MG63 (cell line): ENCODE results near the gene SLC6A7. TPM values are rescaled to one million over a fixed set of nuclear protein-coding genes. Genes with fewer than 3 reads are reported as not detected.
"Not testable (repeated sequence)": the region's sequence is repeated elsewhere in the genome, so short reads cannot be mapped to it uniquely, and the experiment has no call there.

Experiments used
- DNase-seq: peaks from one replicate; pipeline ENCODE4 v3.0.0-alpha.2; 2020
- H3K27me3 ChIP-seq: fragments of 250-450 bp; sonication (Bioruptor Pico); 2 replicates; pipeline ENCODE4 v1.5.1; 2020; ENCODE audit warnings: mild to moderate bottlenecking, moderate library complexity
- H3K36me3 ChIP-seq: fragments of 250-450 bp; sonication (Bioruptor Pico); 2 replicates; pipeline ENCODE4 v1.5.1; 2020; ENCODE audit warnings: mild to moderate bottlenecking, moderate library complexity
- H3K4me3 ChIP-seq: fragments of 250-450 bp; sonication (Bioruptor Pico); 2 replicates; pipeline ENCODE4 v1.5.1; 2020; ENCODE audit warnings: mild to moderate bottlenecking, moderate library complexity
- H3K9me3 ChIP-seq: fragments of 250-450 bp; sonication (Bioruptor Pico); 2 replicates; pipeline ENCODE4 v1.5.1; 2020; ENCODE audit warnings: mild to moderate bottlenecking, moderate library complexity
- total RNA-seq: library from RNA; depleted of rRNA; stranded (reverse); fragments of >200 nt; shearing (Covaris generic); gene quantifications from 2 replicates; pipeline ENCODE4 v1.2.3, GENCODE V29; 2014; ENCODE audit warnings: low replicate concordance

Gene SLC6A7
- total RNA-seq, 1 experiment from 2014 or later = not detected

- no peak for DNase-seq
- Histone ChIP-seq H3K36me3 (no peaks in the 10 kb centered on the region), H3K4me3 (no peak overlapping the region), H3K27me3 (no peaks in the 10 kb centered on the region), H3K9me3 (no peaks in the 10 kb centered on the region)
Measured at GRCh38 chr5:150236981-150237754, 47.3 kb downstream of the SLC6A7 start.

- no peaks in the 10 kb centered on the region for H3K27me3 ChIP-seq
- no peak for DNase-seq
Measured at GRCh38 chr5:150238646-150239045, 48.8 kb downstream of the SLC6A7 start.

GRCh38 chr5:150239099-150239793, 49.4 kb downstream of the SLC6A7 start:
- Histone ChIP-seq H3K4me3 (no peak overlapping the region), H3K36me3 (no peaks in the 10 kb centered on the region), H3K27me3 (no peaks in the 10 kb centered on the region), H3K9me3 (no peaks in the 10 kb centered on the region)
- DNase-seq = no peak

More at GRCh38 chr5:150238646-150239045, 48.8 kb downstream of the SLC6A7 start:
- H3K9me3 ChIP-seq = no peaks in the 10 kb centered on the region
- no peak overlapping the region for H3K4me3 ChIP-seq
- no peaks in the 10 kb centered on the region for H3K36me3 ChIP-seq

- no peak overlapping the region for H3K4me3 ChIP-seq
- H3K9me3 ChIP-seq = no peaks in the 10 kb centered on the region
- H3K27me3 ChIP-seq = no peaks in the 10 kb centered on the region
- DNase-seq = no peak
- no peaks in the 10 kb centered on the region for H3K36me3 ChIP-seq
Measured at GRCh38 chr5:150239794-150240122, 49.9 kb downstream of the SLC6A7 start.

GRCh38 chr5:150241298-150242160, 51.7 kb downstream of the SLC6A7 start:
- H3K9me3 ChIP-seq = no peaks in the 10 kb centered on the region
- DNase-seq = no peak
- H3K36me3 ChIP-seq = no peaks in the 10 kb centered on the region
- no peaks in the 10 kb centered on the region for H3K27me3 ChIP-seq
- H3K4me3 ChIP-seq = no peak overlapping the region

- no peak for DNase-seq
- H3K4me3 ChIP-seq = no peak overlapping the region
- no peaks in the 10 kb centered on the region for H3K36me3 ChIP-seq
- H3K27me3 ChIP-seq = no peaks in the 10 kb centered on the region
- no peaks in the 10 kb centered on the region for H3K9me3 ChIP-seq
Measured at GRCh38 chr5:150242251-150242894, 52.5 kb downstream of the SLC6A7 start.

GRCh38 chr5:150243590-150243989, 53.7 kb downstream of the SLC6A7 start:
- Histone ChIP-seq H3K9me3 (no peaks in the 10 kb centered on the region), H3K4me3 (no peak overlapping the region), H3K36me3 (no peaks in the 10 kb centered on the region), H3K27me3 (no peaks in the 10 kb centered on the region)
- no peak for DNase-seq

GRCh38 chr5:150244209-150244608, 54.3 kb downstream of the SLC6A7 start:
- Histone ChIP-seq H3K36me3 (no peaks in the 10 kb centered on the region), H3K27me3 (no peaks in the 10 kb centered on the region), H3K9me3 (no peaks in the 10 kb centered on the region), H3K4me3 (no peak overlapping the region)
- no peak for DNase-seq

- Histone ChIP-seq H3K4me3 (no peak overlapping the region), H3K27me3 (no peaks in the 10 kb centered on the region), H3K9me3 (no peaks in the 10 kb centered on the region), H3K36me3 (no peaks in the 10 kb centered on the region)
- DNase-seq = no peak
Measured at GRCh38 chr5:150245111-150245789, 55.4 kb downstream of the SLC6A7 start.

- no peak for DNase-seq
- Histone ChIP-seq H3K27me3 (no peaks in the 10 kb centered on the region), H3K9me3 (no peaks in the 10 kb centered on the region), H3K36me3 (no peaks in the 10 kb centered on the region), H3K4me3 (no peak overlapping the region)
Measured at GRCh38 chr5:150245808-150246207, 55.9 kb downstream of the SLC6A7 start.

- Histone ChIP-seq H3K27me3 (no peaks in the 10 kb centered on the region), H3K9me3 (no peaks in the 10 kb centered on the region), H3K4me3 (no peak overlapping the region), H3K36me3 (no peaks in the 10 kb centered on the region)
- no peak for DNase-seq
Measured at GRCh38 chr5:150246429-150246828, 56.6 kb downstream of the SLC6A7 start.

GRCh38 chr5:150246835-150247234, 57.0 kb downstream of the SLC6A7 start:
- DNase-seq = no peak
- H3K9me3 ChIP-seq = no peaks in the 10 kb centered on the region
- H3K4me3 ChIP-seq = no peak overlapping the region
- H3K27me3 ChIP-seq = no peaks in the 10 kb centered on the region
- no peaks in the 10 kb centered on the region for H3K36me3 ChIP-seq

GRCh38 chr5:150247726-150248125, 57.9 kb downstream of the SLC6A7 start:
- no peaks in the 10 kb centered on the region for H3K27me3 ChIP-seq
- no peaks in the 10 kb centered on the region for H3K9me3 ChIP-seq

GRCh38 chr5:150248493-150248892, 58.6 kb downstream of the SLC6A7 start:
- H3K4me3 ChIP-seq, H3K36me3 ChIP-seq, DNase-seq, H3K9me3 ChIP-seq, H3K27me3 ChIP-seq: not testable (repeated sequence)

More at GRCh38 chr5:150247726-150248125, 57.9 kb downstream of the SLC6A7 start:
- DNase-seq = no peak
- no peaks in the 10 kb centered on the region for H3K36me3 ChIP-seq
- H3K4me3 ChIP-seq = no peak overlapping the region

- no peak for DNase-seq
- Histone ChIP-seq H3K27me3 (no peaks in the 10 kb centered on the region), H3K36me3 (no peaks in the 10 kb centered on the region), H3K9me3 (no peaks in the 10 kb centered on the region), H3K4me3 (no peak overlapping the region)
Measured at GRCh38 chr5:150248946-150249345, 59.1 kb downstream of the SLC6A7 start.

GRCh38 chr5:150249744-150250143, 59.9 kb downstream of the SLC6A7 start:
- Histone ChIP-seq H3K36me3 (no peaks in the 10 kb centered on the region), H3K27me3 (no peaks in the 10 kb centered on the region), H3K9me3 (no peaks in the 10 kb centered on the region), H3K4me3 (no peak overlapping the region)
- no peak for DNase-seq
